Measurements from ENCODE around the gene AADACL3.

DNA sequence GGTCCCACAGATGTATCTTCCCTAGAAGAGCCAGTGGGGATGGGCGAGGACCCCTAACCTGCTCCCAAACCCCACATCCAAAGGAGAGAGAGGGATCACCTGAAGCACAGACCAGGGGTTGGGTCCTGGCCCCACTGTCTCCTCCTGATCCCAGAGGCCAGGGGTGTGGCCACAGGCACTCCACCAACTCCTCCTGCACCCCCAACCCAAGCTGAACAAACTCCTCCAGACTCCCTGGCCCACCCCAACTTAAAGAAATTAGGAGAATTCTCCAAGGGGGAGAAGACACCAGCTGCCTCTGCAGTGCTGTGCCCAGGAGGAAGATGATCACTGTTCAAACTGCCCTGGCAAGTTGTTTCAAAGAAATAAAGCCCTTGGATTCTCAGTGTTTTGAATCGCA lies 53.1 kb downstream of the AADACL3 start:
- no peak for TF ChIP-seq POLR2AphosphoS5 (IDR thresholded peaks at IDR 0.05)
- no peak for TF ChIP-seq EP300 (IDR thresholded peaks at IDR 0.05)
